ENCODE data around the gene IRF2BPL.

- TF ChIP-seq POLR2A (IDR thresholded peaks at IDR 0.05) = no peak
- no peak for TF ChIP-seq CTCF (IDR thresholded peaks at IDR 0.05)
Measured at GRCh38 chr14:77002889-77003288, 25.6 kb downstream of the IRF2BPL start.
